ENCODE data around the gene DIPK1B. TPM values are rescaled to one million over a fixed set of nuclear protein-coding genes. Genes with fewer than 3 reads are reported as not detected.
A peak's percentile ranks its signal among the peaks of the same experiment; 100 is the strongest.

DIPK1B gene
- total RNA-seq, 1 donor from 2014 or later: 11.6 TPM

- intact Hi-C loops (cut with DNase I): no loop called here
- ATAC-seq (peak; percentile 13), DNase-seq (ENCODE audit: low spot score) (no peak)
Observed at GRCh38 chr9:136672431-136673087, 39.8 kb upstream of the DIPK1B start.

DNA sequence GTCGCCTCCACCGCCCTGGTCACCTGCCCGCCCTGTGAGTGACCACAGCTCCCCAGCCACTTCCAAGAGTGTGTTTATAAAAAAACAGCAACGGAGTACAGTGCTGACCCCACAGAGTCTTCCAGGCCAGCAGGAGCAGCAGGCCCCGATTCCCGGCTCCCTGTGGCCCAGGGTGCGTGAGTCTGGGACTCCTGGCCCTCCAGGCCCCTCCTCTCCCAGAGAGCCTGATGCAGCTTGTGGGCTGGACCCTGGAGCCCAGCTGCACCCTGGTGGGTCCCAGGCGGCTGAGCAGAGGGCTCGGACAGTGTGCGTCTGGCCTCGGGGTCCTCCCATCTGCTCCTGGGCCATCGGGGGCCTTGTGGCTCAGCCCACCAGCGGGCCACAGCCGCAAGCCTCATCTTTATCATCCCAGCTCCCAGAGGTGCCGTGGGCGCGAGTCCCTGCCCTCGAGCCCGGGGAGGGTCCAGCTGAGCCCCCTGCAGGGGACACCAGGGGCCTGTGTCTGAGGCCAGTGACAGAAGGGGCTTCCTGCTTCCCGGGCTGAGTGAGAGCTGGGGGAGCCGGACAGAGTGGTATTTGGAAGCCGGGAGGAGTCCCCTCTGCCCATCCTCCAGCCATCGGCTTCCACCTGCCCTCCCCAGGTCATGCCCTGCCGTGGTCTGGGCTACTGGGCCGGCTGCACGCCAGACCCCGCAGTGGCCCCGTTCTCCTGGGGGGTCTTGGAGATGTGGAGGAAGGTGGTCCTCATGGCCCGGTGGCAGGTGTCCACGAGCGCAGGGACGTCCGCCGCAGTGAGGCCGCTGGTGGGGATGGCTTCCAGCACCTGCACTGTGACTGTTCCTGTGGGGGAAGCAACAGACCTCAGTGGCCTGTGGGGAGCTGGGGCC, 39.0 kb upstream of the DIPK1B start:
- intact Hi-C loops (cut with DNase I): no loop called here
- ATAC-seq: no peak
- DNase-seq (ENCODE audit: low spot score): no peak

- ATAC-seq: no peak
- intact Hi-C loops (cut with DNase I): no loop called here
- no peak for DNase-seq (ENCODE audit: low spot score)
Observed at GRCh38 chr9:136673975-136674785, 38.2 kb upstream of the DIPK1B start.

DNA sequence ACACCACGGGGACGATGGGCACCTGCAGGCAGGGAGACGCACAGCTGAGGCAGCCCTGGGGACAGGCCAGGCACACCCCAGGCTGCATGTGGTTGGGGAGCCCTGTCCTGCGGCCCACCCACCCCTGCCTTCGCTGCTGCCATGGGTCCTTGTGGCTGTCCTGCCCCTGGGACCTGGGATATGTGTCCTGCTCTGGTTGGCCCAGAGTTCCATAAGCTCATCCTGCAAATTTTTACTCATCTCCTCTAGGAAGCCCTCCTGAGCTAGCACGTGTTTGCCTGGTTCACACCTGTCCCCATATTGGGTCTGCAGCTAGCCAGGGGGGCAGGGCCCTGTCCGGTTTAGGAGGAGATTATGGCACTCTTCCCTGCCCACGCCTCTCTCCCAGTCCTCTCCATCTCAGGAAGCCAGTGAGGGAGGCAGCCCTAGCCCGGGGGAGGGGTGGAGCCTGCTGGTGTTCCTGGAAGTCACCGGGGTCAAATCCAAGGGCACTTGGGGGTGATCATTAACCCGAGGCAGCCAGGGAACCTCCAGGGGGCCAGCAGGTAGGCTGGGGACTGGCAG, 37.5 kb upstream of the DIPK1B start:
- intact Hi-C loops (cut with DNase I): no loop called here
- ATAC-seq: no peak
- no peak for DNase-seq (ENCODE audit: low spot score)

DNA sequence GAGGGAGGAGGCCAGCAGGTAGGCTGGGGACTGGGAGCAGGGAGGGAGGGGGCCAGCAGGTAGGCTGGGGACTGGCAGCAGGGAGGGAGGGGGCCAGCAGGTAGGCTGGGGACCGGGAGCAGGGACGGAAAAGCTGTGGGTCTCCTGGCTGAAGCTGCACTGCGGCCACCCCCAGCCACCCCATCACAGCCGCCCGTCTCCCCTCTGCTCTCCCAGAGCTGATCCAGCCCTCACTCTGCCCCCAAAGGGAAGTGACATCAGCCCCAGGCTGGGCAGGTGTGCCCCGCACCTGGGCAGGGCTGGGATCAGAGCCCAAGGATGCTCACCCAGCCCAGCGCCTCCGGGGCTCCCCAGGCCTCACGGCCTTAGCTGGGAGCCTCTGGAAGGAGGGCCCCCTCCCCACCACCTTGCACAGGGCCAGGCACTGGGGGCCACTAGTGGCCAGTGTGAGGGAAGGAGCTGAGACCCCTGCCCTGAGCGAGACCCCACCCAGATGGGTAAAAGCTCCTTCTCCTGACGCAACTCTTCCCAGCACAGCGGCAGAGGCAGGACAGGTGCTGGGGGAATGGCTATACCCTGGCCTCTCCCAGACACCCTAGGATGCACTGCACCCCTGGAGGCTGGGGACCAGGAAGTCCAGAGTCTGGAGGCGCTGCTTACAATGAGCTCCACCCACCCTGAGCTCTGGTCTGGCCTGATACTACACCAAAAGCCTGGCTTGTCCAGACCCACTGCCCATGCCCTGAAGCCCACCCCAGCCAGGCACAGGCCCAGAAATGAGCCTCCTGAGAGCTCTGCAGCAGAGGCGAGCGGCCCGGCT, 36.7 kb upstream of the DIPK1B start:
- ATAC-seq (no peak), DNase-seq (ENCODE audit: low spot score) (no peak)
- intact Hi-C loops (cut with DNase I): no loop called here

DNA sequence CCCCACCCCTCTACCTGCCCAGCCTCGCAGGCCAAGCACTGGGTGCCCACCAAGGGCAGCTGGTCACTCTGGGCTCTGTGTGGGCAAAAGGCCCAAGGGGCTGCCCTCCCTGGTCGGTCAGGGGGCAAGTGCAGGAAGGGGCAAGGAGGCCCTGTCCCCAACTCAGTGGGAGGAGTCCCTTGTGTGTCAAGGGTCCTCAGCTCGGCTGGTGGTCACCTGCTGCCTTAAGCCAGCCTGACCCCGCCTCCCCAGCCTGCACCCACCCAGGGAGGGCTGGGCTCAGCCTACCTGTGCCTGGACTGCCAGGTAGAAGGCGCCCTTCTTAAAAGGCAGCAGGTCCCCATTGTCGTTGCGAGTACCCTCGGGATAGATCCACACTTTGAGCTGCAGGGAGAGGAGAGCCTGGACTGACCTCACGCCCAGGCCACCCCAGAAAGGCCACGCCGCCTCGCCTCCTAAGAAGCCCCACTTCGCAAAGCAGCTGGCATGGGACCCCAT, 36.0 kb upstream of the DIPK1B start:
- intact Hi-C loops (cut with DNase I): no loop called here
- ATAC-seq (no peak), DNase-seq (ENCODE audit: low spot score) (no peak)

- DNase-seq (ENCODE audit: low spot score): no peak
- intact Hi-C loops (cut with DNase I): no loop called here
- ATAC-seq: no peak
Observed at GRCh38 chr9:136676920-136677686, 35.3 kb upstream of the DIPK1B start.

DNA sequence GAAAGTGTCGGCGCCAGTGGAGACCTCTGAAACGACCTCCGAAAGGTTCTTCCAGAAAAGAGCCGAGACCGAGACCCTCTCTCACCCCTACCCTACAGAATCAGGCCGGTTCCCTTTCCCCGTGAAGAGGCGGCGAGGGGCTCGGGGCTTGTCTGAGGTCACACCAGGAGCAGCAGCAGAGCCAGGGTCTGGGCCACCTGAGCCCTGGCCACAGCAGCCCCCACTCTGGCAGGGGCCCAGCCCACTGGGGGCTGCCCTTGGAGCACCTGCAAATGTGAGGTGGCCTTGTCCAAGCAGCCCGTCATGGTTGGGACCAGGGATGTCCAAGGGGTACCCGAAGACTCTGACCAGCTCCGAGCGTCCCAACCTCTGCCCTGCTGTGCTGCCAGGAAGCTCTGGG, 34.3 kb upstream of the DIPK1B start:
- intact Hi-C loops (cut with DNase I): no loop called here
- ATAC-seq: no peak
- DNase-seq (ENCODE audit: low spot score): no peak

GRCh38 chr9:136678624-136679023, 33.7 kb upstream of the DIPK1B start:
- intact Hi-C loops (cut with DNase I): no loop called here
- ATAC-seq (no peak), DNase-seq (ENCODE audit: low spot score) (no peak)

DNA sequence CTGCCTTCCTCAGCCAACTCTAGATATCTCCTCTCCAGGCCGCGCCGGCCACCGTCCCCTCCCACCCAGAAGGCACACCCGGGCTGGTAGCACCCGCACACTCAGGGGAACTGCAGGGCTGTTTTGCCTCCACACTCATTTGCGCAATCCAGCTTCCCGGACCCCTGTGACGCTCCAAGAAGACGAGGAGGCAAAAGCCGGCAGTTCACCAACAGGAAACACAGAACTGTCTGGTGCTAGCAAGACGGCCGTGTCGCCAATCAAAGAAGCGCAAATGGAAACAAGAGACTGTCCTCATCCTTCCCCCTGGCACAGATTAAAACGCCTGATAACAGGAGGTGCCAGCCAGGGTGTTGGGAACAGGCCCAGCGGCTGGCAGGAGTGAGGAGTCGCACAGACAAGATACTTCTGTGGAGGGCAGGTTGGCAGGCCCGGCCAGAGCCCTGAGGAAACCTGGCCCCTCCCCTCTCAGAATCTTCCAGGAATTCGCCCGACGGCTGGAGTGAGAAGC, 32.9 kb upstream of the DIPK1B start:
- peak; percentile 59 for ATAC-seq
- intact Hi-C loops (cut with DNase I): no loop called here
- DNase-seq (ENCODE audit: low spot score): peak; percentile 73

DNA sequence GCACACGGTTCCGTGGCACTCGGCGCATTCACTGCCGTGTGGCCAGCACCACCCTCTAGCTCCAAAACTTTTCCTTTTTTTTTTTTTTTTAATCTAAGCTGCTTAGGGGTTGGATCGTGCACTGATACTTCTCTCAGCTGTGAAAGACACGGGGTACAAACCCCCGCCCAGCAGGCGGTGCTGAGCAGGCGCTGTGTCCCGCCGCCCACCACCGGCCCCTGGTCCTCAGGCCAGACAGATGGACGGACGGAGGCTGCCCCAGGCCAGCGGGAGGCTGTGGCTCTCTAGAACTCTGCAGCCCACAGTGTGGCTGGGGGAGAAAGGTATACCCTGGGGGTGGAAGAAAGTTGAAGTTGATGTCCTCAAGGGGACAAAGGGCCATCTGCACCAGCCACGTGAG, 31.3 kb upstream of the DIPK1B start:
- DNase-seq (ENCODE audit: low spot score) (no peak), ATAC-seq (no peak)
- intact Hi-C loops (cut with DNase I): no loop called here

GRCh38 chr9:136681945-136682699, 30.2 kb upstream of the DIPK1B start:
- no peak for ATAC-seq
- DNase-seq (ENCODE audit: low spot score): no peak
- intact Hi-C loops (cut with DNase I): no loop called here

- DNase-seq (ENCODE audit: low spot score): no peak
- ATAC-seq: no peak
- intact Hi-C loops (cut with DNase I): no loop called here
Observed at GRCh38 chr9:136682710-136683109, 29.7 kb upstream of the DIPK1B start.

- DNase-seq (ENCODE audit: low spot score) (no peak), ATAC-seq (no peak)
- intact Hi-C loops (cut with DNase I): no loop called here
Observed at GRCh38 chr9:136683173-136683745, 29.1 kb upstream of the DIPK1B start.

GRCh38 chr9:136683755-136684154, 28.6 kb upstream of the DIPK1B start:
- no peak for ATAC-seq
- no peak for DNase-seq (ENCODE audit: low spot score)
- intact Hi-C loops (cut with DNase I): no loop called here

DNA sequence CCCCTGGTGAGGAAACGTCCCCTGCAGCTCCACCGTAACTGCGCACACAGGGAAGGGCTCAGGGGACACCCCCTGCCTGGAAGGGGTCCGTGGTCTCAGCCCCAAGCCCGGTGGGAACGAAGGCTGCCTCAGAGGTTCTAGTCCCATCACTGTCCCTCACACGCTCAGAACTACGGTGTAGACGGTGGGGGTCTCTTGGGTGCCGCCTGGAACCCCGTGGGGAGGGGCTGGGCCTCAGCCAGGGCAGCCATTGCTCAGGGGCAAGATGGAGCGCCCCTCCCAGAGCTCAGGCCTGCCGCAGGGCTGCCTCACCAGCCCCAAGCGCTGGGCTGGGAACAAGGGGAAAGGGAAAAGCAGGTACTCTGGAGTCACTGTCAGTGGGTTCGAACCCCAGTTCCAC, 28.0 kb upstream of the DIPK1B start:
- ATAC-seq (no peak), DNase-seq (ENCODE audit: low spot score) (no peak)
- intact Hi-C loops (cut with DNase I): no loop called here

- ATAC-seq (no peak), DNase-seq (ENCODE audit: low spot score) (no peak)
- intact Hi-C loops (cut with DNase I): no loop called here
Observed at GRCh38 chr9:136684799-136685198, 27.6 kb upstream of the DIPK1B start.
